GM12873 (cell line): Measurements from ENCODE around the gene ALG3.

Source experiments
- TF ChIP-seq, protein P1 (sequence below): IDR thresholded peaks from 2 replicates; pipeline ENCODE4 v1.5.1; 2012; ENCODE audit warnings: low read depth, mild to moderate bottlenecking, moderate library complexity, low read length, control low read depth; ENCODE audit not compliant: insufficient read depth; ENCODE audit errors: missing control alignments

Gene ALG3

DNA sequence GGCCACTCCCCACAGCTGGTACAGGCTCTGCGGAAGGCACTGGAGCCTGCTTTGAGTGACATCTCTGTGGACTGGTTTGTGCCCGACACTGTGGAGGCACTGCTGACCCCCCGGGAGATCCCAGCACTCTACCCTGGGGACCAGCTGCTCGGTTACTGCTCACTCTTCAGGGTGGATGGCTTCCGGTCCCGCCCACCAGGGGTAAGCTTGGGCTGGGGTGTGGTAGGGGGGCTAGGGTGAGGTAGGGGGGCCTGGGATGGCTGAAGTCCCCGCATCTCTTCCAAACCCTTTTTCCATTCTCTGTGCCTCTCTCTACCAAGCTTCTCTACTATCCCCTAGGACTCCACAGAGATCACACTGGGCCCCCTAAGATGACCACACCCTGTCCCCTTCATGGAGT, 11.6 kb downstream of the ALG3 start:
- TF ChIP-seq, protein P1, sequence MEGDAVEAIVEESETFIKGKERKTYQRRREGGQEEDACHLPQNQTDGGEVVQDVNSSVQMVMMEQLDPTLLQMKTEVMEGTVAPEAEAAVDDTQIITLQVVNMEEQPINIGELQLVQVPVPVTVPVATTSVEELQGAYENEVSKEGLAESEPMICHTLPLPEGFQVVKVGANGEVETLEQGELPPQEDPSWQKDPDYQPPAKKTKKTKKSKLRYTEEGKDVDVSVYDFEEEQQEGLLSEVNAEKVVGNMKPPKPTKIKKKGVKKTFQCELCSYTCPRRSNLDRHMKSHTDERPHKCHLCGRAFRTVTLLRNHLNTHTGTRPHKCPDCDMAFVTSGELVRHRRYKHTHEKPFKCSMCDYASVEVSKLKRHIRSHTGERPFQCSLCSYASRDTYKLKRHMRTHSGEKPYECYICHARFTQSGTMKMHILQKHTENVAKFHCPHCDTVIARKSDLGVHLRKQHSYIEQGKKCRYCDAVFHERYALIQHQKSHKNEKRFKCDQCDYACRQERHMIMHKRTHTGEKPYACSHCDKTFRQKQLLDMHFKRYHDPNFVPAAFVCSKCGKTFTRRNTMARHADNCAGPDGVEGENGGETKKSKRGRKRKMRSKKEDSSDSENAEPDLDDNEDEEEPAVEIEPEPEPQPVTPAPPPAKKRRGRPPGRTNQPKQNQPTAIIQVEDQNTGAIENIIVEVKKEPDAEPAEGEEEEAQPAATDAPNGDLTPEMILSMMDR: no peak

- TF ChIP-seq, protein P1: no peak
Measured at GRCh38 chr3:184236636-184237035, 12.1 kb downstream of the ALG3 start.

GRCh38 chr3:184236033-184236410, 12.7 kb downstream of the ALG3 start:
- TF ChIP-seq, protein P1: no peak

DNA sequence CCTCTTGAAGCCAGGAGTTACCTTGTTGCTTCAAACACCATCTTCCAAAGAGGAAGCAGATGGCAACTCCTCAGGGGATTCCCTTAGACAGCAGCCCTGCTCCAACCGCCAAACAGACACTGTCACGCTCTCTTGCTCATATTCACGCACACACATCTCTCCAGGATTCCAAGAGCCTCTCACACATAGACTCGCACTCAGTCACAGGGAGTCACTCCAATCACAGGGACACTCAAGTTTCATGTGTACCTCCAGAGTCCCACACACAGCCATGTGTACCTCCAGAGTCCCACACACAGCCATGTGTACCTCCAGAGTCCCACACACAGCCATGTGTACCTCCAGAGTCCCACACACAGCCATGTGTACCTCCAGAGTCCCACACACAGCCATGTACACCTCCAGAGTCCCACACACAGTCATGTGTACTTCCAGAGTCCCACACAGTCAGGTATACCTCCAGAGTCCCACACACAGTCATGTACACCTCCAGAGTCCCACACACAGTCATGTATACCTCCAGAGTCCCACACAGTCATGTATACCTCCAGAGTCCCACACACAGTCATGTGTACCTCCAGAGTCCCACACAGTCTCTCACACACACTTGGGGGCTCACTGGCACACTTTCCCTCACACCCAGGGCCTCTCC, 13.3 kb downstream of the ALG3 start:
- TF ChIP-seq, protein P1: no peak

DNA sequence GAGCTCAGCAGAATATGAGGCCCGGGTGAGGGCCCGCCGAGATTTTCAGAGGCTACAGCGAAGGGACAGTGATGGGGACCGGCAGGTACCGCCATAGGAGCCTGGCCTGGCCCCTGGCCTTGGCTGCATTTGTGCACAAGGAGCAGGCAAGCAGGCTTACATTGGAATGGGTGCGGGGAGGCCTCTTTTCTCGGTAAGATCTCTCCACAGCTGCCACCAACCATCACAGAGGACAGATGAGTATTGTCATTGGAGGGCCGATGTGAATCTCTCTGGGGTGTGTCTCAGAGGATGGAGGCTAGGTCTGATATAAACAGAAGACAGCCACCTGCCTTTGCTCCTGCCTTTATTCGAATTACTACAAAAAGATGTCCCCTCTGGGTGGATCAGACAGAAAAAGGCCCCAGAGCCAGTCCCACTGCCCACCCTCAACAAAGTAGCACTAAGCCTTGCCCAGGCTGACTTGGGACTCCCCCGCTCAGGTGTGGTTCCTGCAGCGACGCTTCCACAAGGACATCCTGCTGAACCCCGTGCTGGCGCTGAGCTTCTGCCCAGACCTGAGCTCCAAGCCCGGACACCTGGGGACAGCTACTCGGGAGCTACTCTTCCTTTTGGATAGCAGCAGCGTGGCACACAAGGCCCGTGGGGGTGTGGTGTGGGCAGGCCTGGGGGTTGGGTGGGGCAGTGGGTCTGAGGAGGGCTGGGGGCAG, 13.9 kb downstream of the ALG3 start:
- TF ChIP-seq, protein P1: no peak

GRCh38 chr3:184234224-184234623, 14.5 kb downstream of the ALG3 start:
- TF ChIP-seq, protein P1: no peak

DNA sequence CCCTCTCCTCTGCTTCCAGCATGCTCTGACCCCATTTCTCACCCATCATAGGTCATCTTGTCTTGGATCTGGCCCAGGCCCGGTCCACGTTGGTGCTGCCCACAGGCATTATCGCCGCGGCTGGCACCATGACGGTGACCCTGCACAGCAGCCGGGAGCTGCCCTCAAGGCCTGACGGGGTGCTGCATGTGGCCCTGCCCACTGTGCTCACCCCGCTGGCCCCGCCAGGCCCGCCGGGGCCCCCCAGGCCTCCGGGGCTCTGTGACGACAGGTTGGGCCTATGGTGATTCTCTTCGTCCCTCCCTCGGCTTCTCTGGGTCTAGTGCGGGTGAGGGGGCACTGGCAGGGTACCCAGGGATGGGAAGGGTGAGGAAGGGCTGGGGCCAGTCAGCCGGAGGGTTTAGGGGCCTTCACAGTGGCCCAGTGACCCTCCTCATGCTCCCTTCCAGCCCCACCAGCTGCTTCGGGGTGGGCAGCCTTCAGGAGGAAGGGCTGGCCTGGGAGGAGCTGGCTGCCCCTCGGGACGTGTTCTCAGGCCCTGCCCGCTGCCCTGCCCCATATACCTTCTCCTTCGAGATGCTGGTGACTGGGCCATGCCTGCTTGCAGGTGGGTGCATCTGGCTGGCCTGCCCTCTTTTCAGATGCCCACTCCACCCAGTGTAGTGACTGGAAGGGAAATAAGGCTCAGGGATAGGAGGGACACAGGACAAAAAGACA, 15.5 kb downstream of the ALG3 start:
- TF ChIP-seq, protein P1: no peak
